SU-DHL-6 (cell line): ENCODE results near the gene ALDH1L2.

Experiments
- H2AFZ ChIP-seq: fragments of 200-600 bp; sonication (generic); 2 replicates; pipeline ENCODE4 v1.6.1; 2014; ENCODE audit warnings: low read depth, mild to moderate bottlenecking, moderate library complexity, mixed read lengths, antibody characterized with exemption, low read length; ENCODE audit not compliant: severe bottlenecking
- H3F3A ChIP-seq: fragments of 200-600 bp; shearing (Covaris generic); 2 replicates; pipeline ENCODE4 v1.6.0; 2016; ENCODE audit warnings: antibody characterized with exemption, mild to moderate bottlenecking; ENCODE audit not compliant: insufficient read depth
- H3K27ac ChIP-seq: fragments of 200-600 bp; sonication (generic); 2 replicates; pipeline ENCODE4 v1.5.1; 2016; ENCODE audit warnings: low read depth, mild to moderate bottlenecking, low read length, moderate library complexity, mixed read lengths
- H3K27me3 ChIP-seq: fragments of 200-600 bp; sonication (generic), shearing (Covaris generic); 2 replicates; pipeline ENCODE4 v1.6.0; 2014; ENCODE audit warnings: mild to moderate bottlenecking, low read length
- H3K36me3 ChIP-seq: fragments of 200-600 bp; sonication (generic); 2 replicates; pipeline ENCODE4 v1.6.1; 2014; ENCODE audit warnings: mild to moderate bottlenecking, low read length, mixed read lengths
- H3K4me2 ChIP-seq: fragments of 300-600, 200-600 bp; shearing (Covaris generic), sonication (generic); 2 replicates; pipeline ENCODE4 v1.6.0; 2014; ENCODE audit warnings: low read length, low read depth, mild to moderate bottlenecking; ENCODE audit not compliant: poor library complexity, severe bottlenecking
- H3K4me3 ChIP-seq: fragments of 200-600 bp; sonication (generic); 2 replicates; pipeline ENCODE4 v1.5.1; 2014; ENCODE audit warnings: antibody characterized with exemption, low read length, mild to moderate bottlenecking, mixed read lengths; ENCODE audit not compliant: insufficient read depth, poor library complexity, severe bottlenecking
- H3K79me2 ChIP-seq: fragments of 200-600 bp; sonication (generic); 2 replicates; pipeline ENCODE4 v1.6.1; 2014; ENCODE audit warnings: mild to moderate bottlenecking, low read length, moderate library complexity; ENCODE audit not compliant: insufficient read depth
- H3K9ac ChIP-seq: fragments of 200-600 bp; sonication (generic); 2 replicates; pipeline ENCODE4 v1.7.0; 2014; ENCODE audit warnings: mild to moderate bottlenecking, low read length
- H3K9me2 ChIP-seq: fragments of 200-600 bp; sonication (generic); replicated peaks from 2 replicates; pipeline ENCODE4 v1.6.1; 2014; ENCODE audit warnings: low read length; ENCODE audit not compliant: insufficient read depth
- H3K9me3 ChIP-seq: fragments of 200-600 bp; sonication (generic); 2 replicates; pipeline ENCODE4 v1.6.1; 2014; ENCODE audit warnings: low read length, mixed read lengths; ENCODE audit not compliant: insufficient read depth
- H4K20me1 ChIP-seq: fragments of 200-600 bp; sonication (generic); 2 replicates; pipeline ENCODE4 v1.6.1; 2014; ENCODE audit warnings: low read depth, mild to moderate bottlenecking, antibody characterized with exemption, low read length, moderate library complexity, mixed read lengths
- EZH2phosphoT487 ChIP-seq: fragments of 200-600 bp; sonication (generic), shearing (Covaris generic); conservative IDR thresholded peaks from 2 replicates; pipeline ENCODE4 v1.6.1; 2018; ENCODE audit warnings: mild to moderate bottlenecking, antibody characterized with exemption, low read length, moderate library complexity, mixed read lengths
- TF ChIP-seq, protein P1 (sequence below): fragments of 200-600 bp; sonication (generic); IDR thresholded peaks from one replicate; pipeline ENCODE4 v1.5.1; 2017; ENCODE audit warnings: antibody characterized with exemption, mild to moderate bottlenecking, low read length, moderate library complexity; ENCODE audit not compliant: insufficient read depth, poor library complexity, severe bottlenecking

ALDH1L2 gene

GRCh38 chr12:105036937-105037649, 47.2 kb downstream of the ALDH1L2 start:
- no peak overlapping the region for H3K27ac ChIP-seq
- H2AFZ ChIP-seq = no peak overlapping the region
- no peak for TF ChIP-seq EZH2phosphoT487
- TF ChIP-seq, protein P1, sequence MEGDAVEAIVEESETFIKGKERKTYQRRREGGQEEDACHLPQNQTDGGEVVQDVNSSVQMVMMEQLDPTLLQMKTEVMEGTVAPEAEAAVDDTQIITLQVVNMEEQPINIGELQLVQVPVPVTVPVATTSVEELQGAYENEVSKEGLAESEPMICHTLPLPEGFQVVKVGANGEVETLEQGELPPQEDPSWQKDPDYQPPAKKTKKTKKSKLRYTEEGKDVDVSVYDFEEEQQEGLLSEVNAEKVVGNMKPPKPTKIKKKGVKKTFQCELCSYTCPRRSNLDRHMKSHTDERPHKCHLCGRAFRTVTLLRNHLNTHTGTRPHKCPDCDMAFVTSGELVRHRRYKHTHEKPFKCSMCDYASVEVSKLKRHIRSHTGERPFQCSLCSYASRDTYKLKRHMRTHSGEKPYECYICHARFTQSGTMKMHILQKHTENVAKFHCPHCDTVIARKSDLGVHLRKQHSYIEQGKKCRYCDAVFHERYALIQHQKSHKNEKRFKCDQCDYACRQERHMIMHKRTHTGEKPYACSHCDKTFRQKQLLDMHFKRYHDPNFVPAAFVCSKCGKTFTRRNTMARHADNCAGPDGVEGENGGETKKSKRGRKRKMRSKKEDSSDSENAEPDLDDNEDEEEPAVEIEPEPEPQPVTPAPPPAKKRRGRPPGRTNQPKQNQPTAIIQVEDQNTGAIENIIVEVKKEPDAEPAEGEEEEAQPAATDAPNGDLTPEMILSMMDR = no peak
- no peaks in the 10 kb centered on the region for H3F3A ChIP-seq
- no peak overlapping the region for H3K9ac ChIP-seq
- H3K79me2 ChIP-seq = no peaks in the 10 kb centered on the region
- no peaks in the 10 kb centered on the region for H3K36me3 ChIP-seq
- no peaks in the 10 kb centered on the region for H3K9me3 ChIP-seq
- H3K4me3 ChIP-seq = no peak overlapping the region
- no peaks in the 10 kb centered on the region for H3K27me3 ChIP-seq
- no peak overlapping the region for H3K4me2 ChIP-seq
- no peaks in the 10 kb centered on the region for H4K20me1 ChIP-seq
- H3K9me2 ChIP-seq = no peaks in the 10 kb centered on the region

DNA sequence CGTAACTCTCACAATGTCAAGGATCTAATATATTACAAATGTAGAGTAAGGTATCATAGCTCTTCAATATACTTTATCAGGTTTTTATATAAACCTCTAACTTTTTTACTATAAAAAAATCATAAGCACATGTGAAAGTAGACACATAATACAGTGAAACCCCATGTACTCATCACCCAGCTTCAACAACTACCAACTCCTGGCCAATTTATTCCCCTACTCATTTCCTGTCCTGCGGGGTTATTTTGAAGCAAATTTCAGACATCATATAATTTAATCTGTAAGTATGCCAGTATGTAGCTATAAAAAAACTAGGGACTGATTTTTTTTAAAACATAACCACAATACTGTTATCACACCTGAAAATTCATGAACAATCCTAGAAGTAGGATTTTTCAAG, 50.4 kb downstream of the ALDH1L2 start:
- Histone ChIP-seq H3K9me3 (no peaks in the 10 kb centered on the region), H3K27me3 (no peaks in the 10 kb centered on the region), H2AFZ (no peak overlapping the region), H3K79me2 (no peaks in the 10 kb centered on the region), H3K9me2 (no peaks in the 10 kb centered on the region), H3F3A (0 out of 2 replicates have a peak, but pooled peaks cover 5% of the 10 kb centered on the region), H3K27ac (no peak overlapping the region), H3K4me2 (no peak overlapping the region), H3K4me3 (no peak overlapping the region), H3K9ac (no peak overlapping the region), H4K20me1 (no peaks in the 10 kb centered on the region), H3K36me3 (no peaks in the 10 kb centered on the region)
- no peak for TF ChIP-seq EZH2phosphoT487
- TF ChIP-seq, protein P1 = no peak

- Histone ChIP-seq H2AFZ (no peak overlapping the region), H3K4me2 (no peak overlapping the region), H4K20me1 (no peaks in the 10 kb centered on the region), H3K4me3 (no peak overlapping the region), H3K9me2 (no peaks in the 10 kb centered on the region), H3K27ac (no peak overlapping the region), H3K9ac (no peak overlapping the region), H3K79me2 (no peaks in the 10 kb centered on the region), H3K9me3 (no peaks in the 10 kb centered on the region), H3F3A (0 out of 2 replicates have a peak, but pooled peaks cover 5% of the 10 kb centered on the region), H3K36me3 (no peaks in the 10 kb centered on the region), H3K27me3 (no peaks in the 10 kb centered on the region)
- no peak for TF ChIP-seq EZH2phosphoT487
- TF ChIP-seq, protein P1 = no peak
Observed at GRCh38 chr12:105032703-105033357, 51.4 kb downstream of the ALDH1L2 start.
